Activated naive CD8-positive, alpha-beta T cell treated with anti-CD3 and anti-CD28 coated beads for 36 hours (primary cell): ENCODE measurements around the gene ATF6. TPM values are rescaled to one million over a fixed set of nuclear protein-coding genes. Genes with fewer than 3 reads are reported as not detected.
A peak's percentile ranks its signal among the peaks of the same experiment; 100 is the strongest.

ENCODE experiments used
- DNase-seq: peaks from one replicate; pipeline ENCODE4 v3.0.0; 2021
- H3K27ac Mint-ChIP-seq: one replicate; pipeline ENCODE4 v1.8.0; 2022; ENCODE audit warnings: mild to moderate bottlenecking, moderate library complexity, mixed read lengths
- H3K27me3 Mint-ChIP-seq: one replicate; pipeline ENCODE4 v1.8.0; 2022; ENCODE audit warnings: mild to moderate bottlenecking, mixed read lengths
- H3K36me3 Mint-ChIP-seq: one replicate; pipeline ENCODE4 v1.8.0; 2021; ENCODE audit warnings: mild to moderate bottlenecking, mixed read lengths
- H3K4me1 Mint-ChIP-seq: one replicate; pipeline ENCODE4 v1.8.0; 2021; ENCODE audit warnings: mixed read lengths
- H3K4me3 Mint-ChIP-seq: one replicate; pipeline ENCODE4 v1.8.0; 2022; ENCODE audit warnings: mild to moderate bottlenecking, moderate library complexity, mixed read lengths
- H3K9me3 Mint-ChIP-seq: one replicate; pipeline ENCODE4 v1.8.0; 2022; ENCODE audit warnings: mixed read lengths
- total RNA-seq, 2 experiments: library from RNA; stranded (reverse); gene quantifications; one replicate each; pipeline ENCODE4 v1.2.3, GENCODE V29; 2021

ATF6 gene
- total RNA-seq, 2 experiments from 2014 or later, result 20.2 to 22.1 TPM

DNA sequence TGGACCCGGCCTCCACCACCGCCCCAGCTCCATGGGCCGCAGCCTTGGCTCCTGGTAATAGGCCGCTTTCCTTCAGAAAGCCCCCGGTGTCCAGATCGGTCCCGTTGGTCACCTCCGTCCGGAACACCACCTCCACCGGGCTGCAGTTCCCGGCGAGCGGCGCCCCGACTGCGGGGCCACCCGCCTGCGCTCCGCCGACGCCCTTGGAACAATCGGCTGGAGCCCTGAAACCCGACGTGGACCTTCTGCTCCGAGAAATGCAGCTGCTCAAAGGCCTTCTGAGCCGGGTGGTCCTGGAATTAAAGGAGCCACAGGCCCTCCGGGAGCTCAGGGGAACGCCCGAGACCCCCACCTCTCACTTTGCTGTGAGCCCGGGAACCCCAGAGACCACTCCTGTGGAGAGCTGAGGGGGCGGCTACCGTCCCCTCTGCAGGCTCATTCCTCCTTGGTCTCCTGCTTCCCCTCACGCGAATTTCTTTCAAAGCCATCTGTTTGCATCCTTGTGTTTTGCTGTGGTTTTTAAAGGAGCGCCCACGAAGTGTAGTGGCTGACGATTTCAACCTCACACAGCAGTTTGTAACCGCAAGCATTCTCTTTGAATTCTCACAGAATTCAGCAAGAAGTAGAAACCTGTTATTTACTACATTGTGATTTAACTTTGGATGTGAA is 38.7 kb upstream of the ATF6 start:
- Mint-ChIP-seq H3K4me1 (peaks cover 57% of the 10 kb centered on the region), H3K4me3 (peak overlapping the region; percentile 93), H3K27me3 (peaks cover 22% of the 10 kb centered on the region), H3K9me3 (no peaks in the 10 kb centered on the region), H3K27ac (peak overlapping the region; percentile 86), H3K36me3 (no peaks in the 10 kb centered on the region)
- peak; percentile 52 for DNase-seq

DNA sequence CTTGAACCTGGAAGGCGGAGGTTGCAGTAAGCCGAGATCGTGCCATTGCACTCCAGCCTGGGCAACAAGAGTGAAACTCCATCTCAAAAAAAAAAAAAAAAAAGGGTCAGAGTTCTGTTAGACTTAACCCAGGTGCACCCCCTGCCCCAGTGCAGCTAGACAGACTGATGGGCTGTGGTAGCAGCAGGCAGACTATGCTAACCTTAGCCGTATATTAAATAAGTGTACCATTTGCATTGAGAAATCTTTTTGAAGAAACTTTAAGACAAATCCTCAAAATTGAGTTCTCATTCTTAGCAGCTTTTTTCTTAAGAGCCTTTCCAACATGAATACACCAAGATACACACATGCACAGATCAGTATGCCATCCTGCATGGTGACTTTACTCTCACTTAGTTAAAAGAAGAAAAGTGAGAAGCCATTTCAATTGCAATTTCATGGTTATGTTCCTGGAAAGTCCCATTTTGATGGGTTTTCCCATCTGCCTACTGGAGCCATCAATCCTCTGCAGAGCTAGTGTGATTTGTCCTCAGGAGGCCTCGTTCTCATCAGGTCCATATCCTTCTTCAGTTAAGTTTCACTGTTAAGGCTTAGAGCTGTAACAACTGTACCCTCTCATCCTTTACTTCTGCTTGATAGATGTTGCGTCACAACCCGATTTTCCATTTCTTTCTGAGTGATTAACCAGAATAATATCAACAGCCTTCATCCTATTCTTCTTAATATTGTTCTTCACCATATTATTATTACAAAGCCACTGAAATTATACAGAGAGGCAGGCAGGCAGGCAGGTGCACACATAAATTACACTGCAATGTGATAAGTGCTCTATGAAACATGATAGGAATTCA is 37.5 kb upstream of the ATF6 start:
- Mint-ChIP-seq H3K27me3 (peaks cover 15% of the 10 kb centered on the region), H3K9me3 (no peaks in the 10 kb centered on the region), H3K4me3 (no peak overlapping the region), H3K36me3 (no peaks in the 10 kb centered on the region), H3K4me1 (peaks cover 56% of the 10 kb centered on the region), H3K27ac (peak overlapping the region; percentile 3)
- no peak for DNase-seq

DNA sequence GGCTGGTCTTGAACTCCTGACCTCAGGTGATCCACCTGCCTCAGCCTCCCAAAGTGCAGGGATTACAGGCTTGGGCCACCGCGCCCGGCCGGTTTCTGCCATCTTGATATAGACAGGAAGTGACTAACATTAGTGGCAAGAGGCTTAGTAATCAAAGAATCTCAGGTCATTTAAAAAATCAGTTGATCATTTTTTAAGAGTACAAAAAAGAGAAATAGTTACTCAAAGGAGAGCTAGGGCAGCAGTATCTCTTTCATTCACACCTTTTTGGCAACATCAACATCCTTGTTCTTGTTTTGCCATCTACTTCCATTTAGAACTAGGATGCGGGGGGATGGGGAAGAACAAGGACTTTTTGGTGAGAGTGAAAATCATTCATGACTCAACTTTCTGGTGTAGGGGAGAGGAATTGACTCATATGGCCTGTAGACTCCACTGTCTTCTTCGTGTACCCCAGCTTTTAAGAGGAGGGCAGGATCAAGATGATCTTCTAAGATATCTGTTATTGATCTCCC is 36.0 kb upstream of the ATF6 start:
- Mint-ChIP-seq H3K4me1 (peaks cover 51% of the 10 kb centered on the region), H3K4me3 (peak overlapping the region; percentile 24), H3K27ac (peak overlapping the region; percentile 89), H3K27me3 (peaks cover 9% of the 10 kb centered on the region), H3K36me3 (no peaks in the 10 kb centered on the region), H3K9me3 (no peaks in the 10 kb centered on the region)
- DNase-seq, result peak; percentile 33

DNA sequence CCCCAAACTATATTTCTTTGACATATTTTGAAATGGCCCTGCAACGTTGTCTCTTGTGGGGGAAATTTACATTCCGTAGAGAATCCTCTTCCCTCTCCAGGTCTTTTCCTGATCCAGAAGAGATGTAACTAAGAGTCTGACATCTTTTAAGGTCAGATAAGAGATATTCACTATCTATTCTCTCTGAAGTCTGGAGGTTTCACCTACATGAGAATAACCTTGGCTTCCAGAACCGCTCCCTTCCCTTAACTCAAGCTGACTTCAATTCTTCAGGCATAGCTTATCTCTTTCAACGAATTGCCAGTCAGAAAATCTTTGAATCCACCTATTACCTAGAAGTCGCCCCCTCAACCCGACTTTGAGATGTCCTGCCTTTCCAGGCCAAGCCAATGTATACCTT is 34.9 kb upstream of the ATF6 start:
- no peak for DNase-seq
- Mint-ChIP-seq H3K36me3 (no peaks in the 10 kb centered on the region), H3K27ac (no peak overlapping the region), H3K4me1 (peaks cover 49% of the 10 kb centered on the region), H3K27me3 (peaks cover 5% of the 10 kb centered on the region), H3K4me3 (no peak overlapping the region), H3K9me3 (no peaks in the 10 kb centered on the region)

DNA sequence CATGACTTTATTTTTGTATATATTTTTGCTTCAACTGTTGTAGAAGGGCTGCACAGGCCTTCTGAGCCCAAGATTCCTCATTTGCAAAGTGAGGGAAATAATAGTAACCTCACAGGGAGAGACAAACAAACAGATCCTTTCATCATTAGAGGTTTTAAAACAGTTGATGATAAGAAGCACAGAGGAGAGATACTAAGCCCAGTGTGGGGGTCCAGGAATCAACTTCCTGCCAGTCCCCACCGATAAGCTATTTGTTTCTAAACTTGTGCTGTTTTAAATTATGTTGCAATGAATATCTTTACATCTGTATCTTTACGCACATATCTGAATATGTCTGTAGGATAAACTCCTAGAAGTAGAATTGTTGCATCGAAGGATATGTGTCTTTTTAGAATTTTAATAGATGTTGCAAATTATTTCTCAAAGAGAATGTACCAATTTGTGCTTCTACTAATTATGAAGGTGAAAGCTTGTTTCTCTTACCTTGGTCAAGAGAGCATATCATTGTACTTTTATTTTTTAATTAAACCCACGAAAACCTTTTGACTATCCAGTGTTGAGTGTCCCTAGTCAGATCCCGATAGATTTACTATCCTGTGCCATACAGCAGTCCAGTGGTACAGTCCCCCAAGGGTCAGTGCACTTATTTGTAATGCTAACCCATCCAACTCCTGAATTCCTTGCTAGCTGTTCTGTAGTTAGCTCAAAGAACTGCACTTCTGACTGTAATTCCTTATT is 34.0 kb upstream of the ATF6 start:
- no peak for DNase-seq
- Mint-ChIP-seq H3K27me3 (peaks cover 5% of the 10 kb centered on the region), H3K4me3 (no peak overlapping the region), H3K36me3 (no peaks in the 10 kb centered on the region), H3K4me1 (peaks cover 54% of the 10 kb centered on the region), H3K9me3 (no peaks in the 10 kb centered on the region), H3K27ac (no peak overlapping the region)

GRCh38 chr1:161733526-161733925 is 32.6 kb upstream of the ATF6 start:
- Mint-ChIP-seq H3K27ac (no peak overlapping the region), H3K36me3 (no peaks in the 10 kb centered on the region), H3K27me3 (peaks cover 5% of the 10 kb centered on the region), H3K4me1 (peaks cover 44% of the 10 kb centered on the region), H3K4me3 (no peak overlapping the region), H3K9me3 (no peaks in the 10 kb centered on the region)
- no peak for DNase-seq

GRCh38 chr1:161735837-161736236 is 30.3 kb upstream of the ATF6 start:
- DNase-seq, result no peak
- Mint-ChIP-seq H3K9me3 (no peaks in the 10 kb centered on the region), H3K4me3 (no peak overlapping the region), H3K27ac (no peak overlapping the region), H3K27me3 (peaks cover 5% of the 10 kb centered on the region), H3K36me3 (no peaks in the 10 kb centered on the region), H3K4me1 (peaks cover 40% of the 10 kb centered on the region)

DNA sequence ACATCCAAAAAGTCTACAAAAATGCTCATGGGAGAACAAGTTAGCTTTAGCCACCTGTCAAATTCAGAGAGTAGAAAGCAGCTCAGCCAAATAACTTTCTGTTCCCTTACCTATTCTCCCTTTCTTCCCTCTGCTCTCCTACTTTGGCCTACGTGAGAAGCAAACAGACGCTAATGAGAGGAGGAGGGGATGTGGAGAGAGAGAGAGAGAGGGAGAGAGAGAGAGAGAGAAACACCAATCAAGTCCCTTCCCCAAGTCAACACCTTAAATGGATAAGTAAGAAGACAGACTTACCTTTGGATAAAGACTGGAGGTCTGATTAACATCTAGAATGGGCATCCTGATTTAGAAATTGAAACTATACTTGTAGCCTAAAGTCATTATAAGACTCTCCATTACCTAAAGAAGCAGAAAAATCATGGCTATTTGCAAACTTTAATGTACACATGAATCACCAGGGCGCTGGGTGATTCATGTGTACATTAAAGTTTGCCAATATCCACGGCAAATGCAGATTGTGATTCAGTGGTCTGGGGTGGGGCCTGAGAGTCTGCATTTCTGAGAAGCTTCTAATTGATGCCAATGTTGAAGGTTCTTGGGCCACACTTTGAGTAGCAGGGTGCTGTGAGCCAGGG is 29.7 kb upstream of the ATF6 start:
- Mint-ChIP-seq H3K36me3 (no peaks in the 10 kb centered on the region), H3K9me3 (no peaks in the 10 kb centered on the region), H3K4me3 (no peak overlapping the region), H3K27me3 (peaks cover 5% of the 10 kb centered on the region), H3K4me1 (peaks cover 38% of the 10 kb centered on the region), H3K27ac (no peak overlapping the region)
- peak; percentile 29 for DNase-seq

GRCh38 chr1:161737625-161738024 is 28.5 kb upstream of the ATF6 start:
- no peak for DNase-seq
- Mint-ChIP-seq H3K9me3 (no peaks in the 10 kb centered on the region), H3K36me3 (no peaks in the 10 kb centered on the region), H3K4me3 (no peak overlapping the region), H3K27me3 (peaks cover 5% of the 10 kb centered on the region), H3K27ac (no peak overlapping the region), H3K4me1 (peaks cover 34% of the 10 kb centered on the region)

- Mint-ChIP-seq H3K4me3 (no peak overlapping the region), H3K27me3 (peaks cover 5% of the 10 kb centered on the region), H3K27ac (peak overlapping the region; percentile 13), H3K4me1 (peaks cover 41% of the 10 kb centered on the region), H3K36me3 (no peaks in the 10 kb centered on the region), H3K9me3 (no peaks in the 10 kb centered on the region)
- peak; percentile 57 for DNase-seq
Measured at GRCh38 chr1:161738627-161739287, 27.4 kb upstream of the ATF6 start.

DNA sequence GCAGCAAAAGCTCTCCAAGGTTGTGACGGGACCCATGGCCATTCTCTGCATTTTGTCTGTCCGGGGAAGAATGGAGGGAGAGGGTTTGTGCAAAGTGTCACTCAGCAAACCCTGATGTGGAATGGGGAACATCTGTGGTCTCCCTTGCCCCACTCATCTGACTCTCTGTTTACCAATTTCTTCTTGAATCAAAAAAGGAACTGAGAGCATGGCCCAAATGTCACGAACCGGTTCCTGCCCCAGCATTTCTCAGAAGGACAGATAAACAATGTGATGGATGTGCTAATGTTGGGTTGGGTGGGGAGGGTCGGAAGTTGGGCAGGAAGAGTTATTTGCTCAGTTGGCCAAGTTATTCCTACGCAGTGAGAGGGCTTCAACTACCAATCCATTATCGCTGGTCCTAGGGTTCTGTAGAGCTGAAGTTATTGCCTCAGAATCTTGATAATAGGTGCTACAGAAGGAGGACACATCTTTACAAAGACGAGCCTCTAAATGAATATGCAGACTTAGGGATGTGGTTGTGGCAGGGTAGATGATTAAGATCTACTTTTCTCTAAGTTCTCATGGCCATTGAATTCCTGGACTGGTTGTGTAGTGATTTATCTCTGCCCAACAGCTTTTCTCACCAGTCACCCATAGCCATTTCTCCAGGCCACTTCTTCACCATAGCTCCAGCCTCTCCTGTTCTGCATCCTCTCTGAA is 26.1 kb upstream of the ATF6 start:
- Mint-ChIP-seq H3K27me3 (peaks cover 5% of the 10 kb centered on the region), H3K4me1 (peaks cover 51% of the 10 kb centered on the region), H3K4me3 (no peak overlapping the region), H3K27ac (peak overlapping the region; percentile 3), H3K36me3 (no peaks in the 10 kb centered on the region), H3K9me3 (no peaks in the 10 kb centered on the region)
- DNase-seq, result no peak

DNA sequence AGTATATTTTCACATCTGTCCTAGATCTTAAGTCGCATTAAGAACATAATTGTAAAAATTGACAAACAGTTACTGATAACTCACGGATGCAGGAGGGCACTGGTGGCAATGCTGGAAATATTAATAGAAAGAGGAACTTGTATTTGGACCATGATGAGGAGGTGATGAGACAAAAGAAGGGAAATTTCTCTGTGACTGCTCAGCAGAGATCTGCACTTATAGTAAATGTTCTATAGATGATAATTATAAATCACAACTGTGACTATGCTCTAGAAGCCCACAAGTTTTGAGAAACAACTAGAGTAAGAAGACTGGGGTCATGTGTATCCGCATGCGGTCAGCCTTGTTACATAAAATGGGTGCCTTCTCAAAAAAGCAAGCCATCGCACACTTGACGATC is 25.2 kb upstream of the ATF6 start:
- H3K27me3 Mint-ChIP-seq, result peaks cover 7% of the 10 kb centered on the region
- H3K36me3 Mint-ChIP-seq, result no peaks in the 10 kb centered on the region
- no peak overlapping the region for H3K27ac Mint-ChIP-seq
- H3K9me3 Mint-ChIP-seq, result no peaks in the 10 kb centered on the region
- H3K4me3 Mint-ChIP-seq, result no peak overlapping the region
- peaks cover 50% of the 10 kb centered on the region for H3K4me1 Mint-ChIP-seq
- no peak for DNase-seq

DNA sequence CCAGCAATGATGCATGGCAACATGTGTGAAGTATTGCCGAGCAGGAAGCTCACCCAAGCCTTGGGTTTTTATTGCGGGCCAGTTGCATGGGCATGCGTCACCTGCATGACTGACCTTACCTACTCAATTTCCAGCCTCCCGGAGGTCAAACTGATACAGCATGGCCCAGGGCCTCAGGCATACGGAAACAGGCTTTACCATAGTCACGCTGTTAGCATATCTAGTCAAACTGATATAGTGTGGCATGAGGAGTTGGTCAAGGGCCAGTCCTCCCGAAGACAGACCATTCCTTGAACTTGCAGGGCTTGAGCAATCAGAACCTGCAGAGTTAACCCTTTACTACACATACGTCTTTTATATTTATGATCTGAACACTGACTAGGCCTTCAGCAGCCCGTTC is 22.9 kb upstream of the ATF6 start:
- Mint-ChIP-seq H3K27ac (no peak overlapping the region), H3K27me3 (peaks cover 13% of the 10 kb centered on the region), H3K9me3 (no peaks in the 10 kb centered on the region), H3K4me3 (no peak overlapping the region), H3K4me1 (peaks cover 52% of the 10 kb centered on the region), H3K36me3 (no peaks in the 10 kb centered on the region)
- DNase-seq, result no peak

GRCh38 chr1:161747801-161748200 is 18.3 kb upstream of the ATF6 start:
- H3K9me3 Mint-ChIP-seq, result no peaks in the 10 kb centered on the region
- H3K36me3 Mint-ChIP-seq, result peaks cover 10% of the 10 kb centered on the region
- peaks cover 13% of the 10 kb centered on the region for H3K27me3 Mint-ChIP-seq
- no peak overlapping the region for H3K27ac Mint-ChIP-seq
- no peak overlapping the region for H3K4me3 Mint-ChIP-seq
- no peak for DNase-seq
- peaks cover 51% of the 10 kb centered on the region for H3K4me1 Mint-ChIP-seq
